ENCODE results near the gene HSPA12B. TPM values are rescaled to one million over a fixed set of nuclear protein-coding genes. Genes with fewer than 3 reads are reported as not detected.

Gene HSPA12B
- total RNA-seq, 5 donors from 2014 or later (not counting 1 experiment from before 2014, with no cell fraction given): 0.10 to 0.12 TPM; not detected in 3

DNA sequence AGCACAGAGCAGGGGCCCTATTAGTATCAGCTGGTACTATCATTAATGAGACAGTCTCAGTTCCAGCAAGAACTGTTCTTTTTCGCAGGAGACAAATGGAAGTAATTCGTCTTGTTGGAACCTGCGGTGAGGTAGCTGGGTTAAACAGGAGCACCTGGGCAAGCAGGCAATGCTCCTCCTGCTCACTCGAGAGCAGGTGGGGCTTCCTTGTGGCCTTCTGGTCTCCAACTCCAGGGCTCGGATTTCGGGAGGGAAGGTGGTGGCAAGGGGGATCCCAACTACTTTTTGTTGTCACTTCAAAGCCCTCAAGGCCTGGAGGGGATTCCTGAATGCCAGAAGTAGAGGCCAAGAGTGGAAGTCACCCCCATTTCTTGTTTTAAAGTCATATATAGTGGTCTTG lies 50.1 kb downstream of the HSPA12B start:
- peaks cover 4 to 7% of the 10 kb centered on the region in 2 donors for H3K27me3 Mint-ChIP-seq
- H3K4me3 Mint-ChIP-seq: no peak overlapping the region
- WGBS (ENCODE audit: insufficient coverage): 100% methylated on average over 4 of the region's 6 CpGs
- H3K27me3 ChIP-seq (replicated peaks in 1 of 2; ENCODE audit: control insufficient read depth in 2 of 2, extremely low read depth in 1 of 2, insufficient read depth in 2 of 2, low read length in 1 of 2): peaks cover 2 to 18% of the 10 kb centered on the region in 2 experiments
- peaks cover 13 to 51% of the 10 kb centered on the region in 2 experiments for H3K4me1 ChIP-seq (ENCODE audit: control insufficient read depth in 1 of 2, extremely low read depth in 1 of 2, insufficient read depth in 2 of 2, low read length in 2 of 2)
- no peaks in the 10 kb centered on the region for H3K36me3 ChIP-seq (ENCODE audit: control insufficient read depth in 2 of 2, extremely low read depth in 1 of 2, insufficient read depth in 1 of 2, low read length in 1 of 2)
- H3K9me3 ChIP-seq: no peaks in the 10 kb centered on the region
- ChIA-PET CTCF (no interaction called here), POLR2A (no interaction called here)
- DNase-seq (no peak), ATAC-seq (replicated peaks in 1 of 4) (no peak)
- H3K27ac Mint-ChIP-seq: peak overlapping the region in 1 of 2 donors; percentile 58
- H3K4me3 ChIP-seq (ENCODE audit: control insufficient read depth in 1 of 2, extremely low read depth in 1 of 2, low read length in 1 of 2): no peak overlapping the region
- H3K4me1 Mint-ChIP-seq: peaks cover 40 to 56% (median 41%) of the 10 kb centered on the region in 3 donors
- peaks cover 4% of the 10 kb centered on the region for H3K36me3 Mint-ChIP-seq
- H3K27ac ChIP-seq (ENCODE audit: low read length): no peak overlapping the region
- no peaks in the 10 kb centered on the region for H3K9me3 Mint-ChIP-seq

DNA sequence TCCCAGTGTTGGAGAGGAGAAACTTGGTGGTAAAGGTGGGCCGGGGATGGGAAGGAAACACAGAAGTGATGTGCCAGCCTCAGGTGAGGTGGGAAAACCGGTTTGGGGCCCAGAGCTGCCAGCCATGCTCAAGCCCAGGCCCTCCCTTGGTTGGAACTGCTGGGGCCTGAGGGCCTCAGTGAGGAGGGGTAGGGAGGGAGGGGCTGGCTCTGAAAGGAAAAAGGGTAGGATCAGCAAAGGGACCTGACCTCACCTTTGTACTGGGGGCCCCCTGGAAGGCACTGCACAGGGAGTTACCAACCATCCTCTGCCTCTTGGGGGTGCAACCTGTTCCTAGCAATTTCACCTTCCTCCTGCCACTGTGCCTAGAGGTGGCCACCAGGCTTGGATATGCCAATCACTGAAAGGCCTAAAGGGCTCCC lies 50.6 kb downstream of the HSPA12B start:
- ATAC-seq (replicated peaks in 1 of 4) (no peak), DNase-seq (no peak)
- no peaks in the 10 kb centered on the region for H3K9me3 Mint-ChIP-seq
- CTCF ChIA-PET: no interaction called here
- POLR2A ChIA-PET: no interaction called here
- H3K4me1 Mint-ChIP-seq: peaks cover 42 to 57% (median 45%) of the 10 kb centered on the region in 3 donors
- no peaks in the 10 kb centered on the region for H3K9me3 ChIP-seq
- peaks cover 4% of the 10 kb centered on the region for H3K36me3 Mint-ChIP-seq
- H3K27ac Mint-ChIP-seq: peak overlapping the region; percentile 32 to 70
- H3K27ac ChIP-seq (ENCODE audit: low read length): no peak overlapping the region
- H3K27me3 Mint-ChIP-seq: peaks cover 4 to 7% of the 10 kb centered on the region in 2 donors
- H3K4me3 ChIP-seq (ENCODE audit: control insufficient read depth in 1 of 2, extremely low read depth in 1 of 2, low read length in 1 of 2): no peak overlapping the region
- no peaks in the 10 kb centered on the region for H3K36me3 ChIP-seq (ENCODE audit: control insufficient read depth in 2 of 2, extremely low read depth in 1 of 2, insufficient read depth in 1 of 2, low read length in 1 of 2)
- H3K27me3 ChIP-seq (replicated peaks in 1 of 2; ENCODE audit: control insufficient read depth in 2 of 2, extremely low read depth in 1 of 2, insufficient read depth in 2 of 2, low read length in 1 of 2): peaks cover 2 to 14% of the 10 kb centered on the region in 2 experiments
- 92% methylated on average over 2 of the region's 2 CpGs for WGBS (ENCODE audit: insufficient coverage)
- H3K4me3 Mint-ChIP-seq: no peak overlapping the region
- peaks cover 12 to 51% of the 10 kb centered on the region in 2 experiments for H3K4me1 ChIP-seq (ENCODE audit: control insufficient read depth in 1 of 2, extremely low read depth in 1 of 2, insufficient read depth in 2 of 2, low read length in 2 of 2)

DNA sequence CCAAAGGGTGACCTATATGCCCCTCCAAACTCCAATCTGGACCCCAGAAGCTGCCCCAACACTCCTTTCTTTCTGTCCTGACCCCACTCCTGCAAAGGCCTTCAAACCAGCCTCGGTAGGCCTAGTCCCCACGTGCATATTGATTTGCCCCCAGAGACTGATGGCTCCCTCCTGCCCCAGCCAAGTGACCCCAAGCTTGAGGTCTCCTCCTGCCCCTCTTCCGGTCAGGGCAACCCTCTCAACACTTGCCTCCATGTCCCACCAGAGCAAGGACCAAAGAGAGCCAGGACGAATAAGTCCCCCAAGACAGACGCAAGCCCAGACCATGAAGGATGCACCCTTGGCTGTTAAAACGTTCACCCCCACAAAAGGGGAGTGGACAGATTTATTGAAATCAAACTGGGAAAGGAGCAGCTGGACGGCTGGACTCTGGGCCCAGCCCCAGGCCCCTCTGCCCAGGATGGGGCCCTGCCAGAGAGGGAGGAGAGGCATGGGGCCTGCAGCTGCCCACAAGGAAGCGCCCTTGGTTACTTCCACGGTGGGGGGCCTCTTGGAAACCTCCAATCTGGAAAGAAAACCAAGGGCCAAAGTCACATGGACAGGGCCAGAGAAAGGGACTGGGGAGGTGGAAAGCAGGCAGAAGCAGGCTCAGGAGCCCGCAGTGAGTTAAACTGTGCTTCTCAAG lies 51.2 kb downstream of the HSPA12B start:
- Histone ChIP-seq H3K27ac (ENCODE audit: low read length) (no peak overlapping the region), H3K4me3 (ENCODE audit: control insufficient read depth in 1 of 2, extremely low read depth in 1 of 2, low read length in 1 of 2) (no peak overlapping the region), H3K4me1 (ENCODE audit: control insufficient read depth in 1 of 2, extremely low read depth in 1 of 2, insufficient read depth in 2 of 2, low read length in 2 of 2) (peaks cover 14 to 46% of the 10 kb centered on the region in 2 experiments), H3K9me3 (no peaks in the 10 kb centered on the region), H3K27me3 (replicated peaks in 1 of 2; ENCODE audit: control insufficient read depth in 2 of 2, extremely low read depth in 1 of 2, insufficient read depth in 2 of 2, low read length in 1 of 2) (peaks cover 2 to 8% of the 10 kb centered on the region in 2 experiments), H3K36me3 (ENCODE audit: control insufficient read depth in 2 of 2, extremely low read depth in 1 of 2, insufficient read depth in 1 of 2, low read length in 1 of 2) (no peaks in the 10 kb centered on the region)
- Mint-ChIP-seq H3K27me3 (peaks cover 2 to 7% of the 10 kb centered on the region in 2 donors), H3K36me3 (peaks cover 4% of the 10 kb centered on the region), H3K4me3 (peak overlapping the region in 2 of 3 donors; percentile 50 to 70), H3K4me1 (peaks cover 42 to 59% (median 51%) of the 10 kb centered on the region in 3 donors), H3K9me3 (no peaks in the 10 kb centered on the region), H3K27ac (peak overlapping the region; percentile 32 to 70)
- ATAC-seq (replicated peaks in 1 of 4): no peak
- ChIA-PET POLR2A (no interaction called here), CTCF (no interaction called here)
- 91% methylated on average over 7 of the region's 10 CpGs for WGBS (ENCODE audit: insufficient coverage)
- DNase-seq: no peak

DNA sequence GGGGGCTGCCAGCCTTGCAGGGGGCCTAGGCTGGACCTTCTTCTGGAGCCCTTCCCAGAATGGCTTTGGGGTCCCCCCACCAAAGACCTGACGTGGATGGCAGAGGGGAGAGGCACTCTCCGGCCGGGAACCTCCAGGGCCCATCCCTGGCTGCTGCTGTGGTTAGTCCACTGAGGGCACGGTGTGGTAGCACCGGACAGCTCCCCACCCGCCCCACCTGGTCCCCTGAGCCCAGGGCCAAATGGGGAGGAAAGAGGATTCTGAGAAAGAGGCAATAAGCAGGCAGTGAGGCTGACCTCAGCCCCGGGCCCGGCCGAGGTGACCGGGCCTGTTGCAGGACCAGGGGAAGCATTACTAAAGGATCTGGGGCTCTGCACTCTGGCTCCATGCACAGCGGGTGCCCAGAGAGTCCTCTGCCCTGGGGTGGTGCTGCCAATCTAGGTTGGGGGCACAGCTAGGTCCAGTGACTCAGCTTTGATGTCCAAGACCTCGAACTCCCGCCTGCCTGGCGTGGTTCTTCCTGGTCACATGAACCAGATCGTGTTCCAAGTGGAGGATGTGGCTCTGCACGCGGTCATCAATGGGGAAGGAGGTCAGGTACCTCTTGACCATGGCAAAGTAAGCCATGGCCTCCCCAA lies 51.9 kb downstream of the HSPA12B start:
- Mint-ChIP-seq H3K36me3 (peaks cover 4% of the 10 kb centered on the region), H3K4me3 (peak overlapping the region; percentile 3 to 70 (median 47)), H3K27ac (peak overlapping the region in 1 of 2 donors; percentile 81), H3K4me1 (peaks cover 46 to 61% (median 56%) of the 10 kb centered on the region in 3 donors), H3K27me3 (peaks cover 2 to 4% of the 10 kb centered on the region in 2 donors), H3K9me3 (no peaks in the 10 kb centered on the region)
- Histone ChIP-seq H3K36me3 (ENCODE audit: control insufficient read depth in 2 of 2, extremely low read depth in 1 of 2, insufficient read depth in 1 of 2, low read length in 1 of 2) (no peaks in the 10 kb centered on the region), H3K27ac (ENCODE audit: low read length) (no peak overlapping the region), H3K4me3 (ENCODE audit: control insufficient read depth in 1 of 2, extremely low read depth in 1 of 2, low read length in 1 of 2) (no peak overlapping the region), H3K27me3 (replicated peaks in 1 of 2; ENCODE audit: control insufficient read depth in 2 of 2, extremely low read depth in 1 of 2, insufficient read depth in 2 of 2, low read length in 1 of 2) (peaks cover 1% of the 10 kb centered on the region in 2 experiments), H3K4me1 (ENCODE audit: control insufficient read depth in 1 of 2, extremely low read depth in 1 of 2, insufficient read depth in 2 of 2, low read length in 2 of 2) (peaks cover 14 to 45% of the 10 kb centered on the region in 2 experiments), H3K9me3 (no peaks in the 10 kb centered on the region)
- POLR2A ChIA-PET: no interaction called here
- WGBS (ENCODE audit: insufficient coverage): 94% methylated on average over 17 of the region's 17 CpGs
- CTCF ChIA-PET: no interaction called here
- ATAC-seq (replicated peaks in 1 of 4) (no peak), DNase-seq (no peak)

DNA sequence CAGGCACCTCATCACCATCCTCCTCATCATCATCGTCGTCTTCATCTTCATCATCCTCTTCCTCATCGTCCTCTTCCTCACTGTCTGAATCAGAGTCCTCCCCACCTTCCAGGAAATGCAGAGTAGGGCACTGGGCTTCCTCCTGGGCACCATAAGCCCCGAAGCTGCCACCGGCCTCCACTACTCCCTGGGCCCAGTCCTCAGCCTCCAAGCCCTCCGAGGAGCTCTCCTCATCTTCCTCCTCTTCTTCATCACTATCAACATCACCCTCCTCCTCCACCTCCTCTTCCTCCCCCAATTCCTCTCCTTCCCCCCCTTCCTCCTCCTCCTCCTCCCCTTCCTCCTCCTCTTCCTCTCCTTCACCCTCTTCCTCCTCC lies 52.4 kb downstream of the HSPA12B start:
- POLR2A ChIA-PET: no interaction called here
- no peak overlapping the region for H3K4me3 ChIP-seq (ENCODE audit: control insufficient read depth in 1 of 2, extremely low read depth in 1 of 2, low read length in 1 of 2)
- DNase-seq: no peak
- Mint-ChIP-seq H3K27me3 (no peaks in the 10 kb centered on the region), H3K4me1 (peaks cover 46 to 57% (median 56%) of the 10 kb centered on the region in 3 donors), H3K4me3 (peak overlapping the region; percentile 3 to 70 (median 47)), H3K27ac (peak overlapping the region; percentile 26 to 81), H3K36me3 (peaks cover 4% of the 10 kb centered on the region), H3K9me3 (no peaks in the 10 kb centered on the region)
- CTCF ChIA-PET: no interaction called here
- ATAC-seq (replicated peaks in 1 of 4): no peak
- 88% methylated on average over 5 of the region's 6 CpGs for WGBS (ENCODE audit: insufficient coverage)
- no peaks in the 10 kb centered on the region for H3K27me3 ChIP-seq (replicated peaks in 1 of 2; ENCODE audit: control insufficient read depth in 2 of 2, extremely low read depth in 1 of 2, insufficient read depth in 2 of 2, low read length in 1 of 2)
- no peak overlapping the region for H3K27ac ChIP-seq (ENCODE audit: low read length)
- H3K36me3 ChIP-seq (ENCODE audit: control insufficient read depth in 2 of 2, extremely low read depth in 1 of 2, insufficient read depth in 1 of 2, low read length in 1 of 2): no peaks in the 10 kb centered on the region
- peaks cover 14 to 45% of the 10 kb centered on the region in 2 experiments for H3K4me1 ChIP-seq (ENCODE audit: control insufficient read depth in 1 of 2, extremely low read depth in 1 of 2, insufficient read depth in 2 of 2, low read length in 2 of 2)
- H3K9me3 ChIP-seq: no peaks in the 10 kb centered on the region

DNA sequence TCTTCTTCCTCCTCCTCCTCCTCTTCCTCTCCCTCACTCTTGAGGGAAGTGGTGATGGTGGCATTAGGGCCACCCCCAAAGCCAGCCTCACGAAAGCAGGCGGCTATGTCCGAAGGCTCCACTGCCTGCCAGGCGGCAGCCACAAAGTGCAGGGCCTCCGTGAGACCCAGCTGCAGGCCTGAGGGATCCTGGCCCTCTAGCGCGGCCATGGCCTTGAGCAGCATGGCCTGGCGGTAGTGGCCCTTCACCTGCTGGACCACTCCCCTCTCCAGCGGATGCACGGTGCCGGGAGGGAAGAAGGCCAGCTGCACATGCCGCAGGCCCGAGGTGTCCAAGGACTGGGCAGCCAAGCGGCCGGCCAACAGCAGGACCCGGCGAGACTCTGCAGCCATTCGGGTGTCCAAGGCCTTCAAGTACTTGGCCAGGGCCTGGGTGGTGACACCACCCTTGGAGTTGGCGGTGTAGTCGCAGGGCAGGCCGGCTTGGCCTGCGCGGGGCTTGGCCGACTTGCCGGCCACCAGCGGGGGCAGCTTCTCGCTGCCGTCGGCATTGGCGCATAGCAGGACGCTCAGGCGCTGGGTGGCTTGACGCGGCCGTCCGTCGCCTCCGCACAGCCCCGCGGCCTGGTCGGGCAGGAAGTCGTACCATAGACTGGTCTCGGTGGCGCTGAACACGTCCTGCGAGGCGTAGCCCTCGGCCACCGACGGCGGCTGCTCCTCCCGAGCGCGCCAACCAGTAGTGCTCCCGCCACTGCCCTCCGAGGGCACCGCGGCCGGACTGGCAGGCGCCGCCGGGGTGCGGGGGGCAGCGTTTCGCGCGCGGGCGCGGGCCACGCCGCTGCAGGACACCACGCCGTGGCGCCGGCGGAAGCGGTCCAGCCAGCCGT lies 53.0 kb downstream of the HSPA12B start:
- 77% methylated on average over 77 of the region's 79 CpGs for WGBS (ENCODE audit: insufficient coverage)
- Mint-ChIP-seq H3K27me3 (no peaks in the 10 kb centered on the region), H3K4me3 (peak overlapping the region; percentile 21 to 86 (median 70)), H3K9me3 (no peaks in the 10 kb centered on the region), H3K4me1 (peaks cover 45 to 56% (median 55%) of the 10 kb centered on the region in 3 donors), H3K36me3 (peaks cover 4% of the 10 kb centered on the region), H3K27ac (peak overlapping the region in 1 of 2 donors; percentile 26)
- Histone ChIP-seq H3K4me3 (ENCODE audit: control insufficient read depth in 1 of 2, extremely low read depth in 1 of 2, low read length in 1 of 2) (peak overlapping the region; percentile 54 to 57), H3K27me3 (replicated peaks in 1 of 2; ENCODE audit: control insufficient read depth in 2 of 2, extremely low read depth in 1 of 2, insufficient read depth in 2 of 2, low read length in 1 of 2) (no peaks in the 10 kb centered on the region), H3K9me3 (no peaks in the 10 kb centered on the region), H3K27ac (ENCODE audit: low read length) (peak overlapping the region; percentile 76), H3K36me3 (ENCODE audit: control insufficient read depth in 2 of 2, extremely low read depth in 1 of 2, insufficient read depth in 1 of 2, low read length in 1 of 2) (no peaks in the 10 kb centered on the region), H3K4me1 (ENCODE audit: control insufficient read depth in 1 of 2, extremely low read depth in 1 of 2, insufficient read depth in 2 of 2, low read length in 2 of 2) (peaks cover 14 to 45% of the 10 kb centered on the region in 2 experiments)
- DNase-seq: no peak
- ChIA-PET POLR2A (no interaction called here), CTCF (interaction anchor here (1.0 to 2.5 kb wide), 6 partner anchors 10 to 69 kb away, joined by 3 to 13 read pairs (median 3); partner anchors contain the start of genes ADISSP (in 1 of the 2) and AP5S1 (in 1 of the 2))
- no peak for ATAC-seq (replicated peaks in 1 of 4)
